Activated T-helper 1 cell treated with Interleukin-2 at 50 U/mL for 16 hours (primary cell): Measurements from ENCODE around the gene AVPR2.
A peak's percentile ranks its signal among the peaks of the same experiment; 100 is the strongest.

ENCODE experiments used
- DNase-seq: peaks from one replicate; pipeline ENCODE4 v3.0.0-alpha.2; 2020; ENCODE audit warnings: low read depth

The AVPR2 gene

GRCh38 chrX:153913701-153914100 is 9.2 kb downstream of the AVPR2 start:
- DNase-seq, result no peak

- DNase-seq, result no peak
These were observed 13.4 kb downstream of the AVPR2 start for GRCh38 chrX:153917869-153918268.

- DNase-seq, result no peak
These were observed 14.8 kb downstream of the AVPR2 start for GRCh38 chrX:153919281-153919680.

GRCh38 chrX:153920546-153920945 is 16.1 kb downstream of the AVPR2 start:
- no peak for DNase-seq

- DNase-seq, result no peak
These were observed 16.6 kb downstream of the AVPR2 start for GRCh38 chrX:153921070-153921469.

- DNase-seq, result no peak
These were observed 17.3 kb downstream of the AVPR2 start for GRCh38 chrX:153921511-153922446.

- DNase-seq, result no peak
These were observed 18.7 kb downstream of the AVPR2 start for GRCh38 chrX:153922932-153923857.

GRCh38 chrX:153924149-153924861 is 19.8 kb downstream of the AVPR2 start:
- no peak for DNase-seq

- no peak for DNase-seq
These were observed 20.9 kb downstream of the AVPR2 start for GRCh38 chrX:153925387-153925738.

- peak; percentile 24 for DNase-seq
These were observed 21.5 kb downstream of the AVPR2 start, which contains the start of gene ARHGAP4 for GRCh38 chrX:153925739-153926551. TSS of gene ARHGAP4 (minus strand) at chrX:153926264. CDS start at chrX:153926202, 62 bp downstream.

GRCh38 chrX:153926552-153926857 is 22.0 kb downstream of the AVPR2 start:
- DNase-seq, result no peak

GRCh38 chrX:153926858-153927671 is 22.6 kb downstream of the AVPR2 start:
- peak; percentile 69 for DNase-seq

GRCh38 chrX:153927672-153927921 is 23.1 kb downstream of the AVPR2 start:
- DNase-seq, result no peak

GRCh38 chrX:153927922-153928760 is 23.7 kb downstream of the AVPR2 start:
- DNase-seq, result peak; percentile 94

GRCh38 chrX:153928846-153929245 is 24.4 kb downstream of the AVPR2 start:
- DNase-seq, result no peak

GRCh38 chrX:153929576-153929975 is 25.1 kb downstream of the AVPR2 start:
- DNase-seq, result no peak

- DNase-seq, result no peak
These were observed 25.8 kb downstream of the AVPR2 start for GRCh38 chrX:153930011-153930910.

- DNase-seq, result no peak
These were observed 26.7 kb downstream of the AVPR2 start for GRCh38 chrX:153931151-153931550.

GRCh38 chrX:153931748-153932147 is 27.3 kb downstream of the AVPR2 start:
- DNase-seq, result no peak
